PFSK-1 (cell line): Measurements from ENCODE around the gene RHBDF1.

ENCODE experiments used
- FOXP2 ChIP-seq: optimal IDR thresholded peaks from 2 replicates; pipeline ENCODE3; 2011; ENCODE audit warnings: borderline replicate concordance, control low read depth, inconsistent platforms; ENCODE audit not compliant: insufficient read depth; ENCODE audit errors: extremely low read length, extremely low read depth
- POLR2AphosphoS5 ChIP-seq: IDR thresholded peaks from 2 replicates; pipeline ENCODE4 v1.6.1; 2012; ENCODE audit warnings: low read depth, mild to moderate bottlenecking, control low read depth, low read length, moderate library complexity
- SIN3A ChIP-seq: IDR thresholded peaks from 2 replicates; pipeline ENCODE4 v1.6.1; 2012; ENCODE audit warnings: mild to moderate bottlenecking, low read length, moderate library complexity, borderline replicate concordance; ENCODE audit not compliant: insufficient read depth
- TF ChIP-seq, protein P1 (sequence below), 2 experiments: IDR thresholded peaks; 2 replicates each; pipeline versions ENCODE4 v1.6.1 to v1.8.0; 2011 to 2012; ENCODE audit warnings: low read depth in 2 of 2, low read length in 2 of 2, control low read depth in 1 of 2, inconsistent platforms in 1 of 2, mild to moderate bottlenecking in 1 of 2, moderate library complexity in 1 of 2; ENCODE audit not compliant: insufficient read depth in 1 of 2

DNA sequence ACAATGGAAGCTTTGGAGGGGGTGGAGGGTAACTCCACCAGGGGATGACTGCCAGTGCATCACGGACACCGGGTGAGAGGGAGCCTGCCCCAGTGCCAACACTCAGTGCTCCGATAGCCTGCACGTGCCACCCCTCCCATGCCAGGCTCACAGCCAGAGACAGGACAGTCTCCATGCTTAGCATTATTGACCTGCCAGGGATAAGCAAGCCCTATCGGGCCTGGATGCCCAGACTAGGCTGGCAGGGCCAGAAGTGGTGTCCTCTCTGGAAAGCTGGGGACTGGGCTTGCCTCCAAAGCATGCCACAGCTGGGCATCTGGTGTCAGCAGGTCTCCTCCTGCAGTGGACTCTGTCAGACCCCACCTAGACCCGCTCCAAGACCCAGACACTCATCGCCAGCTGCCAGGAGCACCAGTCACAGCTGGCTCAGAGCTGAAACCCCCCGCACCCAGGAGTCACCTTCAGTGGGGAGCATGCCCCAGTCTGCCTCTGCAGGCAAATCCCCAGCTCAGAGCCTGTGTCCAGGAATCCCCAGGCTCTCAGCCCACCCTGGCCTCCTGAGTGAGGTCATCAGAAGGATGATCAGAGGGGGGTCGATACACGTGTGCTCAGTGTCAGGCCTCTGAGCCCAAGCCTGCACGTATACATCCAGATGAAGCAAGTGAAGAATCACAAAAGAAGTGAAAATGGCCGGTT is 1.8 kb upstream of the RHBDF1 start:
- TF ChIP-seq FOXP2 (no peak), SIN3A (no peak), POLR2AphosphoS5 (no peak)
- TF ChIP-seq, protein P1, sequence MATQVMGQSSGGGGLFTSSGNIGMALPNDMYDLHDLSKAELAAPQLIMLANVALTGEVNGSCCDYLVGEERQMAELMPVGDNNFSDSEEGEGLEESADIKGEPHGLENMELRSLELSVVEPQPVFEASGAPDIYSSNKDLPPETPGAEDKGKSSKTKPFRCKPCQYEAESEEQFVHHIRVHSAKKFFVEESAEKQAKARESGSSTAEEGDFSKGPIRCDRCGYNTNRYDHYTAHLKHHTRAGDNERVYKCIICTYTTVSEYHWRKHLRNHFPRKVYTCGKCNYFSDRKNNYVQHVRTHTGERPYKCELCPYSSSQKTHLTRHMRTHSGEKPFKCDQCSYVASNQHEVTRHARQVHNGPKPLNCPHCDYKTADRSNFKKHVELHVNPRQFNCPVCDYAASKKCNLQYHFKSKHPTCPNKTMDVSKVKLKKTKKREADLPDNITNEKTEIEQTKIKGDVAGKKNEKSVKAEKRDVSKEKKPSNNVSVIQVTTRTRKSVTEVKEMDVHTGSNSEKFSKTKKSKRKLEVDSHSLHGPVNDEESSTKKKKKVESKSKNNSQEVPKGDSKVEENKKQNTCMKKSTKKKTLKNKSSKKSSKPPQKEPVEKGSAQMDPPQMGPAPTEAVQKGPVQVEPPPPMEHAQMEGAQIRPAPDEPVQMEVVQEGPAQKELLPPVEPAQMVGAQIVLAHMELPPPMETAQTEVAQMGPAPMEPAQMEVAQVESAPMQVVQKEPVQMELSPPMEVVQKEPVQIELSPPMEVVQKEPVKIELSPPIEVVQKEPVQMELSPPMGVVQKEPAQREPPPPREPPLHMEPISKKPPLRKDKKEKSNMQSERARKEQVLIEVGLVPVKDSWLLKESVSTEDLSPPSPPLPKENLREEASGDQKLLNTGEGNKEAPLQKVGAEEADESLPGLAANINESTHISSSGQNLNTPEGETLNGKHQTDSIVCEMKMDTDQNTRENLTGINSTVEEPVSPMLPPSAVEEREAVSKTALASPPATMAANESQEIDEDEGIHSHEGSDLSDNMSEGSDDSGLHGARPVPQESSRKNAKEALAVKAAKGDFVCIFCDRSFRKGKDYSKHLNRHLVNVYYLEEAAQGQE (IDR thresholded peaks at IDR 0.05; ENCODE audit: insufficient read depth in 1 of 2, low read depth in 2 of 2, low read length in 2 of 2): no peak
